ENCODE data around the gene CCDC57. TPM values are rescaled to one million over a fixed set of nuclear protein-coding genes. Genes with fewer than 3 reads are reported as not detected.

CCDC57 gene
- total and polyA plus RNA-seq, 4 donors: 5.4 to 19.1 (median 11.7) TPM

- H3K36me3 ChIP-seq (ENCODE audit: control insufficient read depth in 4 of 4, insufficient read depth in 3 of 4, low read depth in 1 of 4, low read length in 3 of 4): peaks cover 0 to 2% (median 1%) of the 10 kb centered on the region in 4 donors
- DNase-seq (ENCODE audit: low spot score): no peak
- 87% methylated on average over 19 of the region's 19 CpGs for WGBS
- no peak overlapping the region for H3K4me3 ChIP-seq (ENCODE audit: low read depth in 1 of 3, low read length in 3 of 3)
- no peak for TF ChIP-seq YY1 (IDR thresholded peaks at IDR 0.05)
- no peak for TF ChIP-seq JUND (IDR thresholded peaks at IDR 0.05)
- no peak for TF ChIP-seq TAF1 (conservative IDR thresholded peaks at IDR 0.05)
- TF ChIP-seq, protein P1, sequence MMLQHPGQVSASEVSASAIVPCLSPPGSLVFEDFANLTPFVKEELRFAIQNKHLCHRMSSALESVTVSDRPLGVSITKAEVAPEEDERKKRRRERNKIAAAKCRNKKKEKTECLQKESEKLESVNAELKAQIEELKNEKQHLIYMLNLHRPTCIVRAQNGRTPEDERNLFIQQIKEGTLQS (IDR thresholded peaks at IDR 0.05): no peak
- TF ChIP-seq HNF4A (conservative IDR thresholded peaks at IDR 0.05): no peak
- no peak for TF ChIP-seq EGR1 (IDR thresholded peaks at IDR 0.05; ENCODE audit: low read depth in 2 of 2)
- no peak for TF ChIP-seq CTCF (IDR thresholded peaks at IDR 0.05; ENCODE audit: low read depth, low read length, missing input control)
- no peak for TF ChIP-seq SP1 (IDR thresholded peaks at IDR 0.05)
- no peak for TF ChIP-seq NR2F2 (IDR thresholded peaks at IDR 0.05)
- no peak for TF ChIP-seq REST (IDR thresholded peaks at IDR 0.05)
- no peak for TF ChIP-seq FOXA1 (IDR thresholded peaks at IDR 0.05)
- TF ChIP-seq, protein P2, sequence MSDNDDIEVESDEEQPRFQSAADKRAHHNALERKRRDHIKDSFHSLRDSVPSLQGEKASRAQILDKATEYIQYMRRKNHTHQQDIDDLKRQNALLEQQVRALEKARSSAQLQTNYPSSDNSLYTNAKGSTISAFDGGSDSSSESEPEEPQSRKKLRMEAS (IDR thresholded peaks at IDR 0.05): no peak
- TF ChIP-seq FOXA2 (IDR thresholded peaks at IDR 0.05): no peak
- TF ChIP-seq, protein P3, sequence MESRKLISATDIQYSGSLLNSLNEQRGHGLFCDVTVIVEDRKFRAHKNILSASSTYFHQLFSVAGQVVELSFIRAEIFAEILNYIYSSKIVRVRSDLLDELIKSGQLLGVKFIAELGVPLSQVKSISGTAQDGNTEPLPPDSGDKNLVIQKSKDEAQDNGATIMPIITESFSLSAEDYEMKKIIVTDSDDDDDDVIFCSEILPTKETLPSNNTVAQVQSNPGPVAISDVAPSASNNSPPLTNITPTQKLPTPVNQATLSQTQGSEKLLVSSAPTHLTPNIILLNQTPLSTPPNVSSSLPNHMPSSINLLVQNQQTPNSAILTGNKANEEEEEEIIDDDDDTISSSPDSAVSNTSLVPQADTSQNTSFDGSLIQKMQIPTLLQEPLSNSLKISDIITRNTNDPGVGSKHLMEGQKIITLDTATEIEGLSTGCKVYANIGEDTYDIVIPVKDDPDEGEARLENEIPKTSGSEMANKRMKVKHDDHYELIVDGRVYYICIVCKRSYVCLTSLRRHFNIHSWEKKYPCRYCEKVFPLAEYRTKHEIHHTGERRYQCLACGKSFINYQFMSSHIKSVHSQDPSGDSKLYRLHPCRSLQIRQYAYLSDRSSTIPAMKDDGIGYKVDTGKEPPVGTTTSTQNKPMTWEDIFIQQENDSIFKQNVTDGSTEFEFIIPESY (IDR thresholded peaks at IDR 0.05): no peak
- no peak for TF ChIP-seq GABPA (IDR thresholded peaks at IDR 0.05 in 1 of 2, conservative IDR thresholded peaks at IDR 0.05 in 1 of 2)
- no peak for TF ChIP-seq RAD21 (IDR thresholded peaks at IDR 0.05)
- no peak for TF ChIP-seq HNF4G (IDR thresholded peaks at IDR 0.05)
- no peak for TF ChIP-seq RXRA (IDR thresholded peaks at IDR 0.05)
- H3K27me3 ChIP-seq (ENCODE audit: control insufficient read depth in 4 of 4, insufficient read depth in 4 of 4, low read length in 3 of 4): no peaks in the 10 kb centered on the region
- no peak overlapping the region for H3K27ac ChIP-seq (ENCODE audit: low read depth in 1 of 2, low read length in 2 of 2)
- H3K9me3 ChIP-seq (ENCODE audit: control insufficient read depth in 4 of 4, low read length in 3 of 4): no peaks in the 10 kb centered on the region
- H3K4me1 ChIP-seq (ENCODE audit: control insufficient read depth in 4 of 4, insufficient read depth in 4 of 4, low read length in 3 of 4): no peaks in the 10 kb centered on the region
- no peak overlapping the region for H3K9ac ChIP-seq (ENCODE audit: low read depth in 1 of 2, low read length in 2 of 2)
Measured at GRCh38 chr17:82170412-82170961, 42.2 kb downstream of the CCDC57 start.

Measured in liver (tissue), 9 donors.